BJ (cell line): Measurements from ENCODE around the gene ENSA. TPM values are rescaled to one million over a fixed set of nuclear protein-coding genes. Genes with fewer than 3 reads are reported as not detected.
"Not testable (repeated sequence)": the region's sequence is repeated elsewhere in the genome, so short reads cannot be mapped to it uniquely, and the experiment has no call there.

Experiments used
- CTCF ChIA-PET: fragments of 350-600 bp; formaldehyde crosslinking; extraction: SDS; loops from one replicate; lab custom pipeline; 2021; ENCODE audit warnings: antibody characterized with exemption, inconsistent platforms; lab: Yijun Ruan, JAX
- POLR2A ChIA-PET: fragments of 300-600 bp; sonication (Branson Sonifier 250); formaldehyde crosslinking; extraction: SDS; loops from one replicate; lab custom pipeline; 2021; ENCODE audit warnings: antibody characterized with exemption; lab: Charles Lee
- DNase-seq: peaks from one replicate; pipeline ENCODE4 v3.0.0-alpha.2; 2011; ENCODE audit warnings: low read depth
- H3K27me3 ChIP-seq: 2 replicates; pipeline ENCODE4 v1.6.0; 2011; ENCODE audit warnings: low read length; ENCODE audit not compliant: control insufficient read depth, insufficient read depth
- H3K36me3 ChIP-seq: 2 replicates; pipeline ENCODE4 v1.5.1; 2011; ENCODE audit warnings: low read length; ENCODE audit not compliant: control insufficient read depth, insufficient read depth
- H3K4me3 ChIP-seq: 2 replicates; pipeline ENCODE4 v1.5.1; 2011; ENCODE audit warnings: low read depth, mild to moderate bottlenecking, control low read depth, low read length
- CTCF ChIP-seq: IDR thresholded peaks from 2 replicates; pipeline ENCODE4 v1.5.1; 2011; ENCODE audit warnings: low read depth, mild to moderate bottlenecking, control low read depth, inconsistent platforms, low read length, moderate library complexity; ENCODE audit not compliant: insufficient read depth
- polyA plus RNA-seq: library from polyadenylated mRNA; depleted of rRNA; stranded (reverse); fragments of >200 nt; gene quantifications from 2 replicates; pipeline ENCODE4 v1.2.3, GENCODE V29; 2011

ENSA gene
- polyA plus RNA-seq, 1 experiment: 47.2 TPM

DNA sequence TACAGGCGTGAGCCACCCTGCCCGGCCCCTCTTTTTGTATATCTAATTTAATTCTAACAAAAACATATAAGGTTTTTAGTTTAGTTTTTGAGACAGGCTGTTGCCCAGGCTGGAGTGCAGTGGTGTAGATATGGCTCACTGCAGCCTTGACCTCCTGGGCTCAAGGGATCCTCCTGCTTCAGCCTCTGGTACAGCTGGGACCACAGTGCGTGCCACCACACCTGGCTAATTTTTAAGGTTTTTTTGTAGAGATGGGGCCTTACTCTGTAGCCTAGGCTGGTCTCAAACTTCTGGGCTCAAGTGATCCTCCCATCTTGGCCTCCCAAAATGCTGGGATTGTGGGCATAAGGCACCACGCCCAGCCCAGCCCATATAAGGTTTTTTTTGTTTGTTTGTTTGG, 18.8 kb downstream of the ENSA start:
- no peak for TF ChIP-seq CTCF
- no peak for DNase-seq
- no peaks in the 10 kb centered on the region for H3K27me3 ChIP-seq
- ChIA-PET CTCF (interaction anchor here (1.0 to 4.2 kb wide), 2 partner anchors 9 to 51 kb away, joined by 4 to 12 read pairs; no protein-coding TSS in a partner anchor), POLR2A (no interaction called here)
- H3K4me3 ChIP-seq: no peak overlapping the region
- H3K36me3 ChIP-seq: no peaks in the 10 kb centered on the region

DNA sequence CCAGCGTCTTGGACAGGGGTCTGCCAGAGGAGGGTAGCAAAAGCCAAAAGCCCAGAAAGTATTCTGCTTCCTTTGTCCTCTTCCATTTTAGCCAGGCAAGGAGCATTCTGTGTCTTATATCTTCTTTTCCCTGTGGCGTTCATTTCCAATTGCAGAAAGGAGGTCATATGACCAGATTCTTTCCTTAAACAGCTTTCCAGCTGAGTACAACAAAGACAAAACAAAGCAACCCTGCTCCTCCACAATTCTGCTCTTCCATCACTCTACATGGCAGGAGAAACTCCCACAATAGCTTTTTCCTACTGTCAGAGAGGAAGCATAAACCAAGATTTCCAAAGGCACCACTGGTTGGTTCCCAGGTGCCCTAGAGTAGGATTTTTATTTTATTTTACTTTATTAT, 19.7 kb downstream of the ENSA start:
- no peak overlapping the region for H3K4me3 ChIP-seq
- no peaks in the 10 kb centered on the region for H3K36me3 ChIP-seq
- POLR2A ChIA-PET: interaction anchor here (0.6 kb wide), 1 partner anchor 366 kb away, joined by 4 read pairs; no protein-coding TSS in a partner anchor
- no peaks in the 10 kb centered on the region for H3K27me3 ChIP-seq
- no peak for TF ChIP-seq CTCF
- CTCF ChIA-PET: interaction anchor here (0.8 to 4.2 kb wide), 5 partner anchors 10 to 126 kb away, joined by 3 to 12 read pairs (median 4); partner anchors contain the start of gene MCL1
- no peak for DNase-seq

- no peak for DNase-seq
- Histone ChIP-seq H3K27me3 (no peaks in the 10 kb centered on the region), H3K36me3 (no peaks in the 10 kb centered on the region), H3K4me3 (no peak overlapping the region)
- no peak for TF ChIP-seq CTCF
- ChIA-PET CTCF (interaction anchor here (1.0 to 4.2 kb wide), 2 partner anchors 13 to 16 kb away, joined by 3 to 12 read pairs; no protein-coding TSS in a partner anchor), POLR2A (no interaction called here)
These were observed 22.8 kb downstream of the ENSA start for GRCh38 chr1:150606463-150607142.

- DNase-seq, H3K4me3 ChIP-seq, H3K36me3 ChIP-seq, POLR2A ChIA-PET, H3K27me3 ChIP-seq: not testable (repeated sequence)
- CTCF ChIA-PET: interaction anchor here (0.6 kb wide), 2 partner anchors 281 to 589 kb away, joined by 3 read pairs; partner anchors contain the start of gene CTXND2
These were observed 24.0 kb downstream of the ENSA start for GRCh38 chr1:150605451-150605731.

GRCh38 chr1:150604226-150604588, 25.2 kb downstream of the ENSA start:
- CTCF ChIA-PET: interaction anchor here (1.0 kb wide), 1 partner anchor 44 kb away, joined by 4 read pairs; no protein-coding TSS in a partner anchor
- Histone ChIP-seq H3K36me3 (no peaks in the 10 kb centered on the region), H3K4me3 (no peak overlapping the region), H3K27me3 (no peaks in the 10 kb centered on the region)
- no peak for TF ChIP-seq CTCF
- DNase-seq: no peak
- POLR2A ChIA-PET: interaction anchor here (0.5 to 1.0 kb wide), 2 partner anchors 25 to 26 kb away, joined by 3 read pairs; partner anchors contain the start of genes ENSA and MCL1
